ENCODE data around the gene PROX1. TPM values are rescaled to one million over a fixed set of nuclear protein-coding genes. Genes with fewer than 3 reads are reported as not detected.
"Not testable (repeated sequence)": the region's sequence is repeated elsewhere in the genome, so short reads cannot be mapped to it uniquely, and the experiment has no call there.

Gene PROX1
- total RNA-seq, 1 donor from 2014 or later, result 82.9 TPM

DNA sequence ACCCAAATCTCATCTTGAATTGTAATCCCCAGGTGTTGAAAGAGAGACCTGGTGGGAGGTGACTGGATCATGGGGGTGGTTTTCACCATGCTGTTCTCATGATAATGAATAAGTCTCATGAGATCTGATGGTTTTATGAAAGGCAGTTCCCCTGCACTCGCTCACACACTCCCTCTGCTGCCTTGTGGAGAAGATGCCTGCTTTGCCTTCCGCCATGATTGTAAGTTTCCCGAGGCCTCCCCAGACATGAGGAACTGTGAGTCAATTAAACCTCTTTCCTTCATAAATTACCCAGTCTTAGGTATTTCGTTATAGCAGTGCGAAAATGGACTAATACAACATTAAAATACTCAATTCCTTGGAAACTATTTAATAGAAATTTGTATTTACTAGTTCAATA is 99.2 kb downstream of the PROX1 start:
- ATAC-seq (no peak), DNase-seq (ENCODE audit: missing footprints) (no peak)
- intact Hi-C loops (cut with DNase I), result no loop called here

DNA sequence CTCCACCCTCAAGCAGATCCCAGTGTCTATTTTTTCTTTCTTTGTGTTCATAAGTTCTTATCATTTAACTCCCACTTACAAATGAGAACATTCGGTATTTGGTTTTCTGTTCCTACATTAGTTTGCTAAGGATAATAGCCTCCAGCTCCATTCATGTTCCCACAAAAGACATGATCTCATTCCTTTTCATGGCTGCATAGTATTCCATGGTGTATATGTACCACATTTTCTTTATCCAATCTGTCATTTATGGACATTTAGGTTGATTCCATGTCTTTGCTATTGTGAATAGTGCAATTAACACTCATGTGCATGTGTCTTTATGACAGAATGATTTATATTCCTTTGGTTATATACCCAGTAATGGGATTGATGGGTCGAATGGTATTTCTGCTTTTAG is 101.2 kb downstream of the PROX1 start:
- DNase-seq (ENCODE audit: missing footprints); intact Hi-C loops (cut with DNase I); ATAC-seq: not testable (repeated sequence)
